ENCODE results near the gene TENM3. TPM values are rescaled to one million over a fixed set of nuclear protein-coding genes. Genes with fewer than 3 reads are reported as not detected.

The TENM3 gene
- total RNA-seq, 1 experiment from 2014 or later, result 0.87 TPM

DNA sequence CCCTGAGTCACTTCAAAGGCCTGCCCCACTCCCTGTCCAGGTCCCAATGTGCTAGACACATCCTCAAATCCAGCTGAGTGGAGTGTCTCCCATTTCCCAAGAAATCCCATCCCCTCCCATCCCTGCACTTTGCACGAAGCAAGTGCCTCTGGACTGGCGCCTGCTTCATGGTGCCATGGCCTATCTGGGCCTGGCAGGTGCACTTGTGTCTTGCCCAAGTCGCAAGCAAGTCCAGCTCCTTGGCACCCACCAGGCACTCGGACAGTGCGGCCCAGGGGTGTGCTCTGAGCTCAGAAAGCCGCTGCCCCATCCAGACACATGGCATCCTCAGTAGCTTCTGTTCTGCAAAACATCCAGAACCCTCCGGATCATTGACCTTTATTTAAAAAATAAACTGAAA, 576.5 kb downstream of the TENM3 start:
- TF ChIP-seq, protein P1, sequence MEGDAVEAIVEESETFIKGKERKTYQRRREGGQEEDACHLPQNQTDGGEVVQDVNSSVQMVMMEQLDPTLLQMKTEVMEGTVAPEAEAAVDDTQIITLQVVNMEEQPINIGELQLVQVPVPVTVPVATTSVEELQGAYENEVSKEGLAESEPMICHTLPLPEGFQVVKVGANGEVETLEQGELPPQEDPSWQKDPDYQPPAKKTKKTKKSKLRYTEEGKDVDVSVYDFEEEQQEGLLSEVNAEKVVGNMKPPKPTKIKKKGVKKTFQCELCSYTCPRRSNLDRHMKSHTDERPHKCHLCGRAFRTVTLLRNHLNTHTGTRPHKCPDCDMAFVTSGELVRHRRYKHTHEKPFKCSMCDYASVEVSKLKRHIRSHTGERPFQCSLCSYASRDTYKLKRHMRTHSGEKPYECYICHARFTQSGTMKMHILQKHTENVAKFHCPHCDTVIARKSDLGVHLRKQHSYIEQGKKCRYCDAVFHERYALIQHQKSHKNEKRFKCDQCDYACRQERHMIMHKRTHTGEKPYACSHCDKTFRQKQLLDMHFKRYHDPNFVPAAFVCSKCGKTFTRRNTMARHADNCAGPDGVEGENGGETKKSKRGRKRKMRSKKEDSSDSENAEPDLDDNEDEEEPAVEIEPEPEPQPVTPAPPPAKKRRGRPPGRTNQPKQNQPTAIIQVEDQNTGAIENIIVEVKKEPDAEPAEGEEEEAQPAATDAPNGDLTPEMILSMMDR (conservative IDR thresholded peaks at IDR 0.05; ENCODE audit: low read depth, low read length), result no peak
- TF ChIP-seq EZH2phosphoT487 (IDR thresholded peaks at IDR 0.05; ENCODE audit: borderline replicate concordance, low read length) (no peak), EZH2 (IDR thresholded peaks at IDR 0.05; ENCODE audit: low read length, unreplicated experiment) (no peak)
- H3K79me2 ChIP-seq (ENCODE audit: low read length), result peaks cover 40% of the 10 kb centered on the region
- no peaks in the 10 kb centered on the region for H3K9me3 ChIP-seq (ENCODE audit: low read length)
- no peak overlapping the region for H3K9ac ChIP-seq (ENCODE audit: low read length)
- peaks cover 8% of the 10 kb centered on the region for H3K4me1 ChIP-seq (ENCODE audit: insufficient read depth, low read length)
- H3F3A ChIP-seq (ENCODE audit: low read length, unreplicated experiment), result no peaks in the 10 kb centered on the region
- H3K4me3 ChIP-seq (ENCODE audit: low read length), result no peak overlapping the region; the same call in 1 of the 2 replicates
- intact Hi-C loops (cut with micrococcal nuclease), result loop anchor here (10.0 kb wide), 1 partner anchor 105 kb away; no protein-coding TSS in a partner anchor
- CTCF ChIA-PET, result no interaction called here
- peak overlapping the region; percentile 77; the same call in 1 of the 2 replicates for H3K27ac ChIP-seq (ENCODE audit: low read length)
- POLR2A ChIA-PET (ENCODE audit: unreplicated experiment), result interaction anchor here (0.6 kb wide), 1 partner anchor 279 kb away, joined by 3 read pairs; no protein-coding TSS in a partner anchor
- peaks cover 8% of the 10 kb centered on the region; the same call in 1 of the 2 replicates for H4K20me1 ChIP-seq (ENCODE audit: low read length)
- no peaks in the 10 kb centered on the region for H3K27me3 ChIP-seq (ENCODE audit: low read length)
- no peak overlapping the region for H2AFZ ChIP-seq (ENCODE audit: low read length)
- ATAC-seq, result peak; percentile 6
- peaks cover 10% of the 10 kb centered on the region; the same call in 1 of the 2 replicates for H3K36me3 ChIP-seq (ENCODE audit: low read depth, low read length)
- DNase-seq, result no peak
- no peaks in the 10 kb centered on the region for H3K9me2 ChIP-seq (replicated peaks; ENCODE audit: low read length)
- BruUV-seq (replicated peaks), result no TSS peak
- H3K4me2 ChIP-seq (ENCODE audit: low read length), result 0 out of 2 replicates have a peak overlapping the region, but pooled peaks have one; percentile 74

DNA sequence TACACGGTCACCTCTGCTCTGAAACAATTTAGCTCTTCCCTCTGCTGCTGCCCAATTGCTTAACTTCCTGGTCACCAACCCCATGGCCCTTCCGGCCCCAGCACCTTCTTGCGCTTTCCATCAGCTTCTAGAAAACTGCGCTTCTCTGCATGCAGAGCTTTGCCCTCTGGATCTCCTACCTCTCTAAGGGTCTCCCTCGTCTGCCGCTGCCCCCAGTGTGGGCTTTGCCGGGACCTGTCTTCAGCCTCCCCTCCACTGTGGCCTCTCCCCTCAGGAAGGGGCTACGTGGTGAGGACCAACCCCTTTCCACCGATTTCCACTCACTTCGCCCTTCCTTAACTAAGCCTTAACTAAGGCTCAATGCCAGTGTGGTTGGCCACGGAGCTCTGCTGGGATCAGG, 579.4 kb downstream of the TENM3 start:
- H3K27ac ChIP-seq (ENCODE audit: low read length), result no peak overlapping the region
- peaks cover 8% of the 10 kb centered on the region for H3K4me1 ChIP-seq (ENCODE audit: insufficient read depth, low read length)
- DNase-seq, result no peak
- ChIA-PET POLR2A (ENCODE audit: unreplicated experiment) (no interaction called here), CTCF (no interaction called here)
- no peak overlapping the region for H3K9ac ChIP-seq (ENCODE audit: low read length)
- H4K20me1 ChIP-seq (ENCODE audit: low read length), result peaks cover 8% of the 10 kb centered on the region; the same call in 1 of the 2 replicates
- no peaks in the 10 kb centered on the region for H3K9me2 ChIP-seq (replicated peaks; ENCODE audit: low read length)
- no peak overlapping the region for H3K4me3 ChIP-seq (ENCODE audit: low read length)
- no peaks in the 10 kb centered on the region for H3K9me3 ChIP-seq (ENCODE audit: low read length)
- H3K27me3 ChIP-seq (ENCODE audit: low read length), result no peaks in the 10 kb centered on the region
- no peak for ATAC-seq
- no peak overlapping the region for H3K4me2 ChIP-seq (ENCODE audit: low read length)
- no peak for TF ChIP-seq EZH2 (IDR thresholded peaks at IDR 0.05; ENCODE audit: low read length, unreplicated experiment)
- no peak for TF ChIP-seq EZH2phosphoT487 (IDR thresholded peaks at IDR 0.05; ENCODE audit: borderline replicate concordance, low read length)
- TF ChIP-seq, protein P1 (conservative IDR thresholded peaks at IDR 0.05; ENCODE audit: low read depth, low read length), result no peak
- intact Hi-C loops (cut with micrococcal nuclease), result no loop called here
- H3F3A ChIP-seq (ENCODE audit: low read length, unreplicated experiment), result no peaks in the 10 kb centered on the region
- peaks cover 17% of the 10 kb centered on the region for H3K79me2 ChIP-seq (ENCODE audit: low read length)
- peaks cover 10% of the 10 kb centered on the region; the same call in 1 of the 2 replicates for H3K36me3 ChIP-seq (ENCODE audit: low read depth, low read length)
- no peak overlapping the region for H2AFZ ChIP-seq (ENCODE audit: low read length)
- BruUV-seq (replicated peaks), result no TSS peak

DNA sequence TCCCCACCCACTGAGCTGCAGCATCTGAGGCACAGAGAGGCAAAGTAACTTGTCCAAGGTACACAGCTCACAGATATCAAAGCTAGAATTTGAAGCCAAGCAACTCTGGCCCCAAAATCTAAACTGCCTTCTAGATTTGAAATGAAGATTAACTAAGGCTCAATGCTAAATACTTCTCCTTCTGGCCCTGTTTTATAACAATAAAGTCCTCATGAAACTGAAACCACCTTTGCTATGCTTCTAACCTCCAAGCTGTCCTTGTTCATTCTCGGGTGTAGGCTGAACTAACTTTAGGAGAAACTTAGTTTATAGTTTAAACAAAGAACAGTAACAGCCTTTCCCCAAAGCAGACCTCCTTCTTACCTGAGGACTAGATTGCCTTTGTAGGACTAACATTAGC, 580.4 kb downstream of the TENM3 start:
- H3K4me3 ChIP-seq (ENCODE audit: low read length), result no peak overlapping the region
- peaks cover 8% of the 10 kb centered on the region; the same call in 1 of the 2 replicates for H4K20me1 ChIP-seq (ENCODE audit: low read length)
- H3K36me3 ChIP-seq (ENCODE audit: low read depth, low read length), result peaks cover 10% of the 10 kb centered on the region; the same call in 1 of the 2 replicates
- H3K9me3 ChIP-seq (ENCODE audit: low read length), result no peaks in the 10 kb centered on the region
- BruUV-seq (replicated peaks), result no TSS peak
- ChIA-PET POLR2A (ENCODE audit: unreplicated experiment) (no interaction called here), CTCF (interaction anchor here (0.6 kb wide), 1 partner anchor 66 kb away, joined by 6 read pairs; no protein-coding TSS in a partner anchor)
- peaks cover 14% of the 10 kb centered on the region for H3K79me2 ChIP-seq (ENCODE audit: low read length)
- no peak for ATAC-seq
- no peak for TF ChIP-seq EZH2phosphoT487 (IDR thresholded peaks at IDR 0.05; ENCODE audit: borderline replicate concordance, low read length)
- no peak for TF ChIP-seq EZH2 (IDR thresholded peaks at IDR 0.05; ENCODE audit: low read length, unreplicated experiment)
- TF ChIP-seq, protein P1 (conservative IDR thresholded peaks at IDR 0.05; ENCODE audit: low read depth, low read length), result no peak
- intact Hi-C loops (cut with micrococcal nuclease), result no loop called here
- no peaks in the 10 kb centered on the region for H3K27me3 ChIP-seq (ENCODE audit: low read length)
- no peak overlapping the region for H3K4me2 ChIP-seq (ENCODE audit: low read length)
- H3K9ac ChIP-seq (ENCODE audit: low read length), result no peak overlapping the region
- H3K27ac ChIP-seq (ENCODE audit: low read length), result no peak overlapping the region
- no peaks in the 10 kb centered on the region for H3K9me2 ChIP-seq (replicated peaks; ENCODE audit: low read length)
- no peak for DNase-seq
- no peaks in the 10 kb centered on the region for H3F3A ChIP-seq (ENCODE audit: low read length, unreplicated experiment)
- H3K4me1 ChIP-seq (ENCODE audit: insufficient read depth, low read length), result peaks cover 8% of the 10 kb centered on the region
- no peak overlapping the region for H2AFZ ChIP-seq (ENCODE audit: low read length)
